GM12878 (cell line): Measurements from ENCODE around the gene KBTBD13. TPM values are rescaled to one million over a fixed set of nuclear protein-coding genes. Genes with fewer than 3 reads are reported as not detected.

ENCODE experiments used
- ATAC-seq: fragments of 200-7000 bp; cut with Tn5 transposase; 3 replicates; pipeline ENCODE4 v1.9.1; 2020; ENCODE audit warnings: mild to moderate bottlenecking, moderate library complexity
- BruUV-seq: library from RNA; stranded (reverse); fragments of 400-500 nt; replicated peaks from 2 replicates; lab custom pipeline; 2021; lab: Mats Ljungman, UMichigan
- CTCF ChIA-PET: fragments of 300-600 bp; sonication (Branson Sonifier 250); formaldehyde crosslinking; extraction: SDS; loops from one replicate; lab custom pipeline; 2021; ENCODE audit warnings: inconsistent platforms; lab: Yijun Ruan, JAX
- POLR2A ChIA-PET: fragments of 350-600 bp; formaldehyde crosslinking; extraction: SDS; loops from one replicate; lab custom pipeline; 2021; ENCODE audit warnings: inconsistent platforms; lab: Charles Lee
- RAD21 ChIA-PET: fragments of 300-600 bp; sonication (Branson Sonifier 250); formaldehyde crosslinking; loops from one replicate; lab custom pipeline; 2023; ENCODE audit warnings: antibody characterized with exemption; ENCODE audit not compliant: unreplicated experiment; lab: Charles Lee
- SMC1A ChIA-PET: fragments of 300-600 bp; sonication (Branson Sonifier 250); formaldehyde crosslinking; loops from one replicate; lab custom pipeline; 2023; ENCODE audit not compliant: unreplicated experiment, uncharacterized antibody; lab: Charles Lee
- DNase-seq: peaks from one replicate; pipeline ENCODE4 v3.0.0-alpha.2; 2011; ENCODE audit warnings: low read depth, low spot score
- FAIRE-seq: peaks from 3 replicates; lab custom pipeline; 2011; peaks lifted over from hg19 to GRCh38; lab: Jason Lieb, UNC
- H2AFZ ChIP-seq: 2 replicates; pipeline ENCODE4 v1.6.0; 2011; ENCODE audit warnings: low read depth, low read length, control low read depth; ENCODE audit not compliant: control insufficient read depth
- H3K27ac ChIP-seq: 2 replicates; pipeline ENCODE4 v1.5.1; 2011; ENCODE audit warnings: control low read depth; ENCODE audit not compliant: control insufficient read depth, insufficient read depth
- H3K27me3 ChIP-seq, 2 experiments: replicated peaks in 1 of 2; 2 replicates each; pipeline versions ENCODE4 v1.6.0 to v1.6.1; 2011; ENCODE audit warnings: low read length in 1 of 2; ENCODE audit not compliant: control insufficient read depth in 2 of 2, insufficient read depth in 2 of 2
- H3K36me3 ChIP-seq, 2 experiments: 2 replicates each; pipeline ENCODE4 v1.5.1; 2011; ENCODE audit warnings: low read length in 1 of 2; ENCODE audit not compliant: control insufficient read depth in 2 of 2, insufficient read depth in 2 of 2
- H3K4me1 ChIP-seq: 2 replicates; pipeline ENCODE4 v1.6.1; 2011; ENCODE audit warnings: mild to moderate bottlenecking, low read length, moderate library complexity, mixed read lengths; ENCODE audit not compliant: control insufficient read depth, insufficient read depth
- H3K4me2 ChIP-seq: 2 replicates; pipeline ENCODE4 v1.6.0; 2011; ENCODE audit warnings: control low read depth; ENCODE audit not compliant: control insufficient read depth, insufficient read depth
- H3K4me3 ChIP-seq: fragments of 200-600 bp; sonication (generic); 2 replicates; pipeline ENCODE4 v1.5.1; 2016
- H3K79me2 ChIP-seq: 2 replicates; pipeline ENCODE4 v1.6.0; 2011; ENCODE audit warnings: low read length; ENCODE audit not compliant: control insufficient read depth, insufficient read depth
- H3K9ac ChIP-seq: 2 replicates; pipeline ENCODE4 v1.8.0; 2011; ENCODE audit warnings: low read length, control low read depth, mixed read lengths; ENCODE audit not compliant: control insufficient read depth, insufficient read depth
- H3K9me3 ChIP-seq: replicated peaks from 3 replicates; pipeline ENCODE4 v1.5.1; 2011; ENCODE audit warnings: mild to moderate bottlenecking, low read length; ENCODE audit not compliant: control insufficient read depth, insufficient read depth
- H4K20me1 ChIP-seq: 2 replicates; pipeline ENCODE4 v1.6.0; 2011; ENCODE audit not compliant: control insufficient read depth, insufficient read depth
- BCL11A ChIP-seq: IDR thresholded peaks from 2 replicates; pipeline ENCODE4 v1.6.1; 2011; ENCODE audit warnings: low read depth, low read length
- DPF2 ChIP-seq: fragments of 450-650 bp; IDR thresholded peaks from 2 replicates; pipeline ENCODE4 v1.6.1; 2017; ENCODE audit warnings: mild to moderate bottlenecking
- IRF4 ChIP-seq: IDR thresholded peaks from 2 replicates; pipeline ENCODE4 v1.6.1; 2011; ENCODE audit warnings: low read depth, low read length
- SMAD1 ChIP-seq: fragments of 450-650 bp; IDR thresholded peaks from 2 replicates; pipeline ENCODE4 v1.6.1; 2018; ENCODE audit warnings: mild to moderate bottlenecking, low read depth; ENCODE audit not compliant: partially characterized antibody
- SMC3 ChIP-seq: IDR thresholded peaks from 2 replicates; pipeline ENCODE4 v1.6.1; 2011; ENCODE audit warnings: low read length, improper control_type of control experiment, borderline replicate concordance
- ZBTB33 ChIP-seq: fragments of 450-650 bp; IDR thresholded peaks from 2 replicates; pipeline ENCODE4 v1.6.1; 2017; ENCODE audit warnings: mild to moderate bottlenecking
- WGBS: methylation state at CpG from one replicate; pipeline ENCODE4 v1.1.6; 2016; ENCODE audit warnings: low lambda C conversion rate; ENCODE audit not compliant: insufficient replicate concordance, insufficient coverage; ENCODE audit errors: missing lambda C conversion rate; 5-methylcytosine and 5-hydroxymethylcytosine counted together
- in situ Hi-C: fragments of 300-500 bp; cut with MboI; formaldehyde crosslinking; loops from 9 replicates; pipeline ENCODE4 v1.14.3; 2018; ENCODE audit warnings: mixed read lengths
- intact Hi-C: fragments of 100-400 bp; cut with micrococcal nuclease; formaldehyde crosslinking; loops from one replicate; pipeline ENCODE4 v1.14.2; 2022; ENCODE audit not compliant: unreplicated experiment
- polyA plus RNA-seq, 11 experiments: library from polyadenylated mRNA; depleted of rRNA in 4 of 11; unstranded in 6 of 11; stranded (reverse) in 5 of 11; fragments of >200 nt; fragmentation: Nextera tagmentation in 4 of 11; fragmentation: Illumina TruSeq in 1 of 11; extraction: Ambion mirVana in 4 of 11; extraction: Trizol in 1 of 11; gene quantifications; 1 replicate in 1 of 11; 2 replicates in 10 of 11; pipeline versions ENCODE4 v1.2.1 to v1.2.3, GENCODE V29; 2011 to 2016; ENCODE audit warnings: inconsistent platforms in 2 of 11, missing spikeins in 2 of 11, low read depth in 1 of 11
- total RNA-seq, 4 experiments: library from RNA; depleted of rRNA in 3 of 4; stranded (reverse); fragments of >200 nt in 3 of 4; fragmentation: Illumina TruSeq in 1 of 4; extraction: Trizol in 1 of 4; gene quantifications; 2 replicates each; pipeline versions ENCODE4 v1.2.1 to v1.2.3, GENCODE V29; 2013 to 2021
- TF ChIP-seq, protein P1 (sequence below): fragments of 150-350 bp; IDR thresholded peaks from 2 replicates; pipeline ENCODE4 v1.6.1; 2016; ENCODE audit warnings: low read depth, low read length
- TF ChIP-seq, protein P2 (sequence below): fragments of 450-650 bp; IDR thresholded peaks from 2 replicates; pipeline ENCODE4 v1.6.1; 2017; ENCODE audit warnings: mild to moderate bottlenecking, moderate library complexity

KBTBD13 gene
- total and polyA plus RNA-seq, 10 of the 15 experiments (the other 5 are each of a cell fraction or from before 2014, with no cell fraction given): 0.06 TPM; not detected in 9

DNA sequence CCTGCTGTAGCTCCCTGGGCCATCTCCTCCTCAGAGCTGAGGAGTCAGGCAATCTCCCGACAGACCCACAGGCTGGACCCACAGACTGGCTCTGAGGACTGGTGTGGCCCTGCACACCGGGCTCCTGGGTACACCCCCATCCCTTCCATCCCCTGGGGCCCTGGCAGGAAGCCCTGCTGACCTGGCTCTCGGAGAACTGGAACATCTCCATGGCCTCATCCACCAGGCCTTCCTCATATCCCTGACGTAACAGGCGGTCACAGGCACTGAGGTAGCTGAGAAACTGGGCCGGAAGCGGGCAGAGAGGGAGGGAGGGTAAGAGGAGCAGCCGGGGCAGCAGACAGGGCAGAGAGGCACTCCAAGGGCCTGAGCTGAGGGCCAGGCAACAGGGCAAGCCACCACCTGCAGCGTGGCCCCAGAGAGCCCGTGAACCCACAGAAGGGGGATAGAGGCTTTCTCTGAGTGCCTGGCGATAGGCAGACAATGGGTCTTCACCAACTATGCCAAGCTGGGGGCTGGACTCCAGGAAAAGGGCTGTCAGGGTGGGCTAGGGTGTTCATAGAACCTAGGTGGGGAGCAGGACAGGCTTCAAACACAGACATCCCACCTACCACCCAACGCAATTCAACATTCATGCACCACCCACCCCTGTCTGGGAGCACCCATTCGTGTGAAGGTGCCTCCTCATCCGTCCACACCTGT, 17.9 kb downstream of the KBTBD13 start:
- Histone ChIP-seq H3K4me1 (no peaks in the 10 kb centered on the region), H3K4me3 (no peak overlapping the region), H3K36me3 (no peaks in the 10 kb centered on the region; a peak in 2 of 4 replicates), H3K27ac (no peak overlapping the region), H2AFZ (no peak overlapping the region), H3K79me2 (no peaks in the 10 kb centered on the region), H3K4me2 (no peak overlapping the region), H3K9ac (no peak overlapping the region), H4K20me1 (no peaks in the 10 kb centered on the region), H3K27me3 (no peaks in the 10 kb centered on the region), H3K9me3 (no peaks in the 10 kb centered on the region)
- ATAC-seq: no peak
- POLR2A ChIA-PET: no interaction called here
- RAD21 ChIA-PET: no interaction called here
- intact Hi-C loops: no loop called here
- SMC1A ChIA-PET: no interaction called here
- CTCF ChIA-PET: interaction anchor here (1.2 kb wide), 1 partner anchor 12 kb away, joined by 3 read pairs; no protein-coding TSS in a partner anchor
- in situ Hi-C loops: no loop called here
- TF ChIP-seq, protein P1, sequence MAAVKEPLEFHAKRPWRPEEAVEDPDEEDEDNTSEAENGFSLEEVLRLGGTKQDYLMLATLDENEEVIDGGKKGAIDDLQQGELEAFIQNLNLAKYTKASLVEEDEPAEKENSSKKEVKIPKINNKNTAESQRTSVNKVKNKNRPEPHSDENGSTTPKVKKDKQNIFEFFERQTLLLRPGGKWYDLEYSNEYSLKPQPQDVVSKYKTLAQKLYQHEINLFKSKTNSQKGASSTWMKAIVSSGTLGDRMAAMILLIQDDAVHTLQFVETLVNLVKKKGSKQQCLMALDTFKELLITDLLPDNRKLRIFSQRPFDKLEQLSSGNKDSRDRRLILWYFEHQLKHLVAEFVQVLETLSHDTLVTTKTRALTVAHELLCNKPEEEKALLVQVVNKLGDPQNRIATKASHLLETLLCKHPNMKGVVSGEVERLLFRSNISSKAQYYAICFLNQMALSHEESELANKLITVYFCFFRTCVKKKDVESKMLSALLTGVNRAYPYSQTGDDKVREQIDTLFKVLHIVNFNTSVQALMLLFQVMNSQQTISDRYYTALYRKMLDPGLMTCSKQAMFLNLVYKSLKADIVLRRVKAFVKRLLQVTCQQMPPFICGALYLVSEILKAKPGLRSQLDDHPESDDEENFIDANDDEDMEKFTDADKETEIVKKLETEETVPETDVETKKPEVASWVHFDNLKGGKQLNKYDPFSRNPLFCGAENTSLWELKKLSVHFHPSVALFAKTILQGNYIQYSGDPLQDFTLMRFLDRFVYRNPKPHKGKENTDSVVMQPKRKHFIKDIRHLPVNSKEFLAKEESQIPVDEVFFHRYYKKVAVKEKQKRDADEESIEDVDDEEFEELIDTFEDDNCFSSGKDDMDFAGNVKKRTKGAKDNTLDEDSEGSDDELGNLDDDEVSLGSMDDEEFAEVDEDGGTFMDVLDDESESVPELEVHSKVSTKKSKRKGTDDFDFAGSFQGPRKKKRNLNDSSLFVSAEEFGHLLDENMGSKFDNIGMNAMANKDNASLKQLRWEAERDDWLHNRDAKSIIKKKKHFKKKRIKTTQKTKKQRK: no peak
- TF ChIP-seq IRF4 (no peak), DPF2 (no peak), BCL11A (no peak), SMC3 (no peak), ZBTB33 (no peak), SMAD1 (no peak)
- TF ChIP-seq, protein P2, sequence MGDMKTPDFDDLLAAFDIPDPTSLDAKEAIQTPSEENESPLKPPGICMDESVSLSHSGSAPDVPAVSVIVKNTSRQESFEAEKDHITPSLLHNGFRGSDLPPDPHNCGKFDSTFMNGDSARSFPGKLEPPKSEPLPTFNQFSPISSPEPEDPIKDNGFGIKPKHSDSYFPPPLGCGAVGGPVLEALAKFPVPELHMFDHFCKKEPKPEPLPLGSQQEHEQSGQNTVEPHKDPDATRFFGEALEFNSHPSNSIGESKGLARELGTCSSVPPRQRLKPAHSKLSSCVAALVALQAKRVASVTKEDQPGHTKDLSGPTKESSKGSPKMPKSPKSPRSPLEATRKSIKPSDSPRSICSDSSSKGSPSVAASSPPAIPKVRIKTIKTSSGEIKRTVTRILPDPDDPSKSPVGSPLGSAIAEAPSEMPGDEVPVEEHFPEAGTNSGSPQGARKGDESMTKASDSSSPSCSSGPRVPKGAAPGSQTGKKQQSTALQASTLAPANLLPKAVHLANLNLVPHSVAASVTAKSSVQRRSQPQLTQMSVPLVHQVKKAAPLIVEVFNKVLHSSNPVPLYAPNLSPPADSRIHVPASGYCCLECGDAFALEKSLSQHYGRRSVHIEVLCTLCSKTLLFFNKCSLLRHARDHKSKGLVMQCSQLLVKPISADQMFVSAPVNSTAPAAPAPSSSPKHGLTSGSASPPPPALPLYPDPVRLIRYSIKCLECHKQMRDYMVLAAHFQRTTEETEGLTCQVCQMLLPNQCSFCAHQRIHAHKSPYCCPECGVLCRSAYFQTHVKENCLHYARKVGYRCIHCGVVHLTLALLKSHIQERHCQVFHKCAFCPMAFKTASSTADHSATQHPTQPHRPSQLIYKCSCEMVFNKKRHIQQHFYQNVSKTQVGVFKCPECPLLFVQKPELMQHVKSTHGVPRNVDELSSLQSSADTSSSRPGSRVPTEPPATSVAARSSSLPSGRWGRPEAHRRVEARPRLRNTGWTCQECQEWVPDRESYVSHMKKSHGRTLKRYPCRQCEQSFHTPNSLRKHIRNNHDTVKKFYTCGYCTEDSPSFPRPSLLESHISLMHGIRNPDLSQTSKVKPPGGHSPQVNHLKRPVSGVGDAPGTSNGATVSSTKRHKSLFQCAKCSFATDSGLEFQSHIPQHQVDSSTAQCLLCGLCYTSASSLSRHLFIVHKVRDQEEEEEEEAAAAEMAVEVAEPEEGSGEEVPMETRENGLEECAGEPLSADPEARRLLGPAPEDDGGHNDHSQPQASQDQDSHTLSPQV: no peak
- no TSS peak for BruUV-seq
- WGBS: 83% methylated on average over 14 of the region's 14 CpGs
- no peak for FAIRE-seq
- DNase-seq: no peak
